Left lung (tissue), 10 donors: ENCODE results near the gene FGGY. TPM values are rescaled to one million over a fixed set of nuclear protein-coding genes. Genes with fewer than 3 reads are reported as not detected.
"Not testable (repeated sequence)": the region's sequence is repeated elsewhere in the genome, so short reads cannot be mapped to it uniquely, and the experiment has no call there.

Source experiments
- ATAC-seq: fragments of 200-7000 bp; cut with Tn5 transposase; one replicate; pipeline ENCODE4 v1.9.1; 2020; ENCODE audit warnings: moderate library complexity
- DNase-seq, 4 donors: peaks; one replicate each; pipeline ENCODE4 v3.0.0-alpha.2; 2013 to 2020
- H3K27ac ChIP-seq, 2 donors: fragments of 200-600 bp; sonication (generic) in 1 of 2; one replicate each; pipeline versions ENCODE4 v1.5.0 to v1.8.0; 2020 to 2021
- H3K27me3 ChIP-seq, 2 donors: fragments of 200-600 bp; sonication (generic) in 1 of 2; one replicate each; pipeline versions ENCODE4 v1.5.0 to v1.8.0; 2020 to 2021
- H3K36me3 ChIP-seq, 2 donors: fragments of 200-600 bp; sonication (generic) in 1 of 2; one replicate each; pipeline versions ENCODE4 v1.5.0 to v1.8.0; 2020 to 2021
- H3K4me1 ChIP-seq, 2 donors: fragments of 200-600 bp; one replicate each; pipeline ENCODE4 v1.8.0; 2021
- H3K4me3 ChIP-seq, 2 donors: fragments of 200-600 bp; sonication (generic) in 1 of 2; one replicate each; pipeline versions ENCODE4 v1.5.0 to v1.8.0; 2020 to 2021; ENCODE audit warnings: mild to moderate bottlenecking in 1 of 2
- H3K9me3 ChIP-seq, 2 donors: fragments of 200-600 bp; sonication (generic) in 1 of 2; one replicate each; pipeline versions ENCODE4 v1.5.0 to v1.8.0; 2020 to 2021
- CTCF ChIP-seq, 2 donors: fragments of 200-600 bp; sonication (generic) in 1 of 2; IDR thresholded peaks; one replicate each; pipeline versions ENCODE4 v1.5.0 to v1.8.0; 2021; ENCODE audit warnings: antibody characterized with exemption in 2 of 2
- intact Hi-C, 2 donors: fragments of 100-400 bp; cut with DNase I; formaldehyde crosslinking; loops; one replicate each; pipeline versions ENCODE4 v1.11.2 to v1.14.2; 2022
- polyA plus RNA-seq, 6 donors: library from polyadenylated mRNA; unstranded; fragments of 120-200 nt; gene quantifications; one replicate each; pipeline ENCODE4 v1.2.1, GENCODE V29; 2013; ENCODE audit not compliant: insufficient read length in 6 of 6
- total RNA-seq, 2 donors: library from RNA; stranded (reverse); fragmentation: NEBNext Ultra II Directional; extraction: Animal tissue kit (Norgen Biotek cat#: 25700); gene quantifications; one replicate each; pipeline ENCODE4 v1.2.1, GENCODE V29; 2021
- donor health status: DM: no; HTN: yes; CAD: no.
- donor health status: DM: no; HTN: no; CAD: no.

FGGY gene
- total and polyA plus RNA-seq, 8 donors, result 13.5 to 22.7 (median 18.4) TPM

GRCh38 chr1:59732214-59732955, 435.5 kb downstream of the FGGY start:
- DNase-seq (peak in 1 of 4 donors; percentile 48), ATAC-seq (no peak)
- H3K9me3 ChIP-seq, result peaks cover 0 to 15% of the 10 kb centered on the region in 2 donors
- H3K36me3 ChIP-seq, result no peaks in the 10 kb centered on the region
- no peaks in the 10 kb centered on the region for H3K27me3 ChIP-seq
- peak overlapping the region in 1 of 2 donors; percentile 63 for H3K27ac ChIP-seq
- H3K4me3 ChIP-seq, result no peak overlapping the region
- peaks cover 15 to 17% of the 10 kb centered on the region in 2 donors for H3K4me1 ChIP-seq
- no peak for TF ChIP-seq CTCF (IDR thresholded peaks at IDR 0.05)
- intact Hi-C loops, result no loop called here

GRCh38 chr1:59733443-59734141, 436.7 kb downstream of the FGGY start:
- Histone ChIP-seq H3K4me3 (no peak overlapping the region), H3K4me1 (peaks cover 15 to 17% of the 10 kb centered on the region in 2 donors), H3K27me3 (no peaks in the 10 kb centered on the region), H3K36me3 (no peaks in the 10 kb centered on the region), H3K9me3 (peaks cover 0 to 15% of the 10 kb centered on the region in 2 donors), H3K27ac (peak overlapping the region in 1 of 2 donors; percentile 41)
- DNase-seq, result no peak
- TF ChIP-seq CTCF (IDR thresholded peaks at IDR 0.05), result no peak
- intact Hi-C loops, result no loop called here
- no peak for ATAC-seq

GRCh38 chr1:59735927-59736326, 439.0 kb downstream of the FGGY start:
- H3K36me3 ChIP-seq, H3K27me3 ChIP-seq, DNase-seq, intact Hi-C loops, H3K27ac ChIP-seq, ATAC-seq, H3K4me3 ChIP-seq: not testable (repeated sequence)
- peaks cover 10% of the 10 kb centered on the region in 2 donors for H3K4me1 ChIP-seq
- peaks cover 0 to 15% of the 10 kb centered on the region in 2 donors for H3K9me3 ChIP-seq

- Histone ChIP-seq H3K9me3 (peaks cover 0 to 15% of the 10 kb centered on the region in 2 donors), H3K36me3 (no peaks in the 10 kb centered on the region), H3K27me3 (no peaks in the 10 kb centered on the region), H3K4me1 (peaks cover 2 to 3% of the 10 kb centered on the region in 2 donors), H3K27ac (no peak overlapping the region), H3K4me3 (no peak overlapping the region)
- ATAC-seq, result no peak
- no peak for TF ChIP-seq CTCF (IDR thresholded peaks at IDR 0.05)
- DNase-seq, result no peak
- intact Hi-C loops, result no loop called here
Measured at GRCh38 chr1:59736744-59737143, 439.9 kb downstream of the FGGY start.

- intact Hi-C loops, result no loop called here
- Histone ChIP-seq H3K4me3 (no peak overlapping the region), H3K36me3 (no peaks in the 10 kb centered on the region), H3K27ac (no peak overlapping the region), H3K9me3 (peaks cover 0 to 15% of the 10 kb centered on the region in 2 donors), H3K4me1 (peaks cover 3% of the 10 kb centered on the region in 2 donors), H3K27me3 (no peaks in the 10 kb centered on the region)
- DNase-seq (no peak), ATAC-seq (no peak)
- no peak for TF ChIP-seq CTCF (IDR thresholded peaks at IDR 0.05)
Measured at GRCh38 chr1:59737638-59738037, 440.7 kb downstream of the FGGY start.
